Neuronal stem cell (in vitro differentiated cells): ENCODE data around the gene CTSK. TPM values are rescaled to one million over a fixed set of nuclear protein-coding genes. Genes with fewer than 3 reads are reported as not detected.
"Not testable (repeated sequence)": the region's sequence is repeated elsewhere in the genome, so short reads cannot be mapped to it uniquely, and the experiment has no call there.

ENCODE experiments used
- DNase-seq: peaks from one replicate; pipeline ENCODE4 v3.0.0-alpha.2; 2013; ENCODE audit warnings: low spot score
- H2AFZ ChIP-seq: one replicate; pipeline ENCODE4 v1.6.1; 2013; ENCODE audit warnings: mild to moderate bottlenecking, low read length, inconsistent platforms
- H2AK5ac ChIP-seq: 2 replicates; pipeline ENCODE4 v1.6.1; 2013; ENCODE audit warnings: low read depth, mild to moderate bottlenecking, inconsistent platforms, low read length, moderate library complexity, mixed read lengths
- H2BK120ac ChIP-seq: 2 replicates; pipeline ENCODE4 v1.6.1; 2013; ENCODE audit warnings: low read depth, mild to moderate bottlenecking, inconsistent platforms, low read length, moderate library complexity, mixed read lengths
- H2BK12ac ChIP-seq: one replicate; pipeline ENCODE4 v1.6.1; 2013; ENCODE audit warnings: low read length, inconsistent platforms
- H2BK15ac ChIP-seq: 2 replicates; pipeline ENCODE4 v1.6.1; 2013; ENCODE audit warnings: mild to moderate bottlenecking, low read length, inconsistent platforms, mixed read lengths
- H2BK5ac ChIP-seq: one replicate; pipeline ENCODE4 v1.6.1; 2013; ENCODE audit warnings: inconsistent platforms, mild to moderate bottlenecking, low read length, moderate library complexity
- H3K14ac ChIP-seq: one replicate; pipeline ENCODE4 v1.6.1; 2013; ENCODE audit warnings: low read length, inconsistent platforms
- H3K18ac ChIP-seq: 2 replicates; pipeline ENCODE4 v1.6.1; 2013; ENCODE audit warnings: low read length, inconsistent platforms
- H3K23ac ChIP-seq: 2 replicates; pipeline ENCODE4 v1.6.1; 2013; ENCODE audit warnings: low read depth, mild to moderate bottlenecking, mixed read lengths, low read length, inconsistent platforms; ENCODE audit not compliant: poor library complexity
- H3K27ac ChIP-seq: replicated peaks from 3 replicates; pipeline ENCODE4 v1.5.1; 2013; ENCODE audit warnings: low read length, inconsistent platforms
- H3K27me3 ChIP-seq, 3 experiments: 2 replicates each; pipeline ENCODE4 v1.6.1; 2013; ENCODE audit warnings: low read length in 3 of 3, mild to moderate bottlenecking in 2 of 3, inconsistent platforms in 1 of 3, low read depth in 1 of 3, mixed read lengths in 1 of 3, moderate library complexity in 1 of 3; ENCODE audit not compliant: control insufficient read depth in 3 of 3, insufficient read depth in 3 of 3
- H3K36me3 ChIP-seq, 2 donors: replicated peaks in 1 of 2; 2 replicates each; pipeline ENCODE4 v1.6.1; 2013; ENCODE audit warnings: low read length in 2 of 2; ENCODE audit not compliant: control insufficient read depth in 2 of 2, insufficient read depth in 2 of 2
- H3K4ac ChIP-seq: 2 replicates; pipeline ENCODE4 v1.6.1; 2013; ENCODE audit warnings: inconsistent platforms, mild to moderate bottlenecking, low read length, moderate library complexity
- H3K4me1 ChIP-seq, 2 donors: 1 replicate in 1 of 2; 2 replicates in 1 of 2; pipeline ENCODE4 v1.6.1; 2013; ENCODE audit warnings: low read length in 2 of 2, low read depth in 1 of 2; ENCODE audit not compliant: control insufficient read depth in 2 of 2, insufficient read depth in 1 of 2
- H3K4me2 ChIP-seq: one replicate; pipeline ENCODE4 v1.6.1; 2013; ENCODE audit warnings: mild to moderate bottlenecking, low read length, inconsistent platforms; ENCODE audit not compliant: insufficient read depth, poor library complexity, severe bottlenecking
- H3K4me3 ChIP-seq, 2 donors: 2 replicates each; pipeline ENCODE4 v1.5.1; 2013; ENCODE audit warnings: low read length in 2 of 2, mild to moderate bottlenecking in 2 of 2, inconsistent platforms in 1 of 2, moderate library complexity in 1 of 2
- H3K79me1 ChIP-seq: one replicate; pipeline ENCODE4 v1.6.1; 2013; ENCODE audit warnings: low read depth, mild to moderate bottlenecking, inconsistent platforms, low read length, moderate library complexity
- H3K9ac ChIP-seq: one replicate; pipeline ENCODE4 v1.6.1; 2013; ENCODE audit warnings: mild to moderate bottlenecking, low read depth, low read length, inconsistent platforms; ENCODE audit not compliant: poor library complexity
- H3K9me3 ChIP-seq, 2 donors: replicated peaks in 1 of 2; 2 replicates each; pipeline versions ENCODE3 to v1.6.1; 2013; ENCODE audit warnings: low read length in 2 of 2, mild to moderate bottlenecking in 2 of 2, inconsistent platforms in 1 of 2, low read depth in 1 of 2, mixed read lengths in 1 of 2, moderate library complexity in 1 of 2; ENCODE audit not compliant: control insufficient read depth in 2 of 2, insufficient read depth in 1 of 2
- H4K8ac ChIP-seq: one replicate; pipeline ENCODE4 v1.6.1; 2013; ENCODE audit warnings: low read depth, mild to moderate bottlenecking, inconsistent platforms, low read length, moderate library complexity
- H4K91ac ChIP-seq: one replicate; pipeline ENCODE4 v1.6.1; 2013; ENCODE audit warnings: low read length, low read depth, mild to moderate bottlenecking, inconsistent platforms; ENCODE audit not compliant: poor library complexity
- WGBS, 2 donors: extraction: QIAGEN DNeasy Blood & Tissue Kit; methylation state at CpG; one replicate each; pipeline ENCODE4 v1.1.7; 2013; ENCODE audit warnings: missing lambda C conversion rate in 2 of 2, mixed read lengths in 1 of 2; ENCODE audit not compliant: insufficient read length in 2 of 2, insufficient replicate concordance in 1 of 2; ENCODE audit errors: extremely low coverage in 2 of 2; 5-methylcytosine and 5-hydroxymethylcytosine counted together
- polyA plus RNA-seq, 2 experiments: library from polyadenylated mRNA; stranded (reverse); fragments of 200-250 nt; gene quantifications; one replicate each; pipeline ENCODE4 v1.2.3, GENCODE V29; 2013

CTSK gene
- 1.9 TPM for polyA plus RNA-seq (2013, experiment 1 of 2)
- 1.7 TPM for polyA plus RNA-seq (2013, experiment 2 of 2)

GRCh38 chr1:150808121-150808520 lies at the start of gene CTSK:
Gene CTSK (minus strand): TSS chr1:150808260. CDS start chr1:150806805, 1,455 bp downstream.
- no peak within 1 kb of the TSS for H3K4ac ChIP-seq
- DNase-seq, result no peak
- H3K4me2 ChIP-seq, result no peak within 1 kb of the TSS
- H4K91ac ChIP-seq, result no peak within 1 kb of the TSS
- H3K27ac ChIP-seq, result no peak within 1 kb of the TSS
- no peaks in the 10 kb centered on the region for H3K27me3 ChIP-seq
- no peak within 1 kb of the TSS for H2AFZ ChIP-seq
- H3K4me1 ChIP-seq, result peaks cover 0 to 2% of the 10 kb centered on the region in 2 donors
- H3K4me3 ChIP-seq, result no peak within 1 kb of the TSS
- no peak within 1 kb of the TSS for H2BK120ac ChIP-seq
- H3K36me3 ChIP-seq, result peaks cover 7 to 36% of the 10 kb centered on the region in 2 donors
- no peak within 1 kb of the TSS for H2BK5ac ChIP-seq
- H3K9ac ChIP-seq, result no peak within 1 kb of the TSS
- H3K9me3 ChIP-seq, result no peaks in the 10 kb centered on the region
- H2BK15ac ChIP-seq, result no peak within 1 kb of the TSS
- H3K79me1 ChIP-seq, result no peaks in the 10 kb centered on the region
- H3K23ac ChIP-seq, result no peak within 1 kb of the TSS
- no peak within 1 kb of the TSS for H2BK12ac ChIP-seq
- no peak within 1 kb of the TSS for H3K18ac ChIP-seq
- H4K8ac ChIP-seq, result no peak within 1 kb of the TSS
- no peak within 1 kb of the TSS for H3K14ac ChIP-seq
- WGBS, 2 donors, result no CpG with 5 or more reads among the region's 7 CpGs
- no peak within 1 kb of the TSS for H2AK5ac ChIP-seq

- not testable (repeated sequence) for DNase-seq, H4K91ac ChIP-seq, H3K18ac ChIP-seq, H2BK120ac ChIP-seq, H3K9me3 ChIP-seq, H3K9ac ChIP-seq, H3K4me2 ChIP-seq, H3K14ac ChIP-seq, H3K79me1 ChIP-seq, H2BK5ac ChIP-seq, H2AK5ac ChIP-seq, H3K4me3 ChIP-seq, H3K27ac ChIP-seq, H4K8ac ChIP-seq, H3K23ac ChIP-seq, H3K4ac ChIP-seq, H2AFZ ChIP-seq, H2BK12ac ChIP-seq, H3K27me3 ChIP-seq, H2BK15ac ChIP-seq, H3K4me1 ChIP-seq
- WGBS, 2 donors, result no CpG with 5 or more reads among the region's 3 CpGs
- peaks cover 4 to 45% of the 10 kb centered on the region in 2 donors for H3K36me3 ChIP-seq
Measured at GRCh38 chr1:150852734-150853133, 44.7 kb upstream of the CTSK start.

GRCh38 chr1:150850801-150851362 lies 42.8 kb upstream of the CTSK start:
- not testable (repeated sequence) for H3K14ac ChIP-seq, H2AK5ac ChIP-seq, H3K9ac ChIP-seq, H3K23ac ChIP-seq, H4K91ac ChIP-seq, H3K4me3 ChIP-seq, H3K9me3 ChIP-seq, DNase-seq, H3K79me1 ChIP-seq, H2BK5ac ChIP-seq, H2BK15ac ChIP-seq, H3K27me3 ChIP-seq, H4K8ac ChIP-seq, H2BK120ac ChIP-seq, H3K4me2 ChIP-seq, H3K27ac ChIP-seq, H3K4me1 ChIP-seq, H3K18ac ChIP-seq, H2BK12ac ChIP-seq, H2AFZ ChIP-seq, H3K4ac ChIP-seq
- H3K36me3 ChIP-seq, result peaks cover 4 to 33% of the 10 kb centered on the region in 2 donors
- no CpG with 5 or more reads among the region's 49 CpGs for WGBS, 2 donors

- Histone ChIP-seq H2BK5ac (no peak overlapping the region), H2BK12ac (no peak overlapping the region), H3K9me3 (no peaks in the 10 kb centered on the region), H2AFZ (no peak overlapping the region), H2BK15ac (no peak overlapping the region), H4K8ac (no peak overlapping the region), H3K4me1 (no peaks in the 10 kb centered on the region), H3K27ac (no peak overlapping the region), H4K91ac (no peak overlapping the region), H3K4ac (no peak overlapping the region), H3K79me1 (no peaks in the 10 kb centered on the region), H3K36me3 (peaks cover 0 to 12% of the 10 kb centered on the region in 2 donors), H3K23ac (no peak overlapping the region), H3K14ac (no peak overlapping the region), H3K18ac (no peak overlapping the region), H3K4me3 (no peak overlapping the region), H3K27me3 (no peaks in the 10 kb centered on the region), H3K9ac (no peak overlapping the region), H3K4me2 (no peak overlapping the region), H2BK120ac (no peak overlapping the region), H2AK5ac (no peak overlapping the region)
- no CpG with 5 or more reads among the region's 4 CpGs for WGBS, 2 donors
- DNase-seq, result no peak
Measured at GRCh38 chr1:150846473-150847146, 38.5 kb upstream of the CTSK start.
